ENCODE data around the gene ALG12. TPM values are rescaled to one million over a fixed set of nuclear protein-coding genes. Genes with fewer than 3 reads are reported as not detected.

Gene ALG12
- total and polyA plus RNA-seq, 2 of the 13 experiments (the other 11 are each of a cell fraction or from before 2014, with no cell fraction given): 7.8 to 15.8 TPM

DNA sequence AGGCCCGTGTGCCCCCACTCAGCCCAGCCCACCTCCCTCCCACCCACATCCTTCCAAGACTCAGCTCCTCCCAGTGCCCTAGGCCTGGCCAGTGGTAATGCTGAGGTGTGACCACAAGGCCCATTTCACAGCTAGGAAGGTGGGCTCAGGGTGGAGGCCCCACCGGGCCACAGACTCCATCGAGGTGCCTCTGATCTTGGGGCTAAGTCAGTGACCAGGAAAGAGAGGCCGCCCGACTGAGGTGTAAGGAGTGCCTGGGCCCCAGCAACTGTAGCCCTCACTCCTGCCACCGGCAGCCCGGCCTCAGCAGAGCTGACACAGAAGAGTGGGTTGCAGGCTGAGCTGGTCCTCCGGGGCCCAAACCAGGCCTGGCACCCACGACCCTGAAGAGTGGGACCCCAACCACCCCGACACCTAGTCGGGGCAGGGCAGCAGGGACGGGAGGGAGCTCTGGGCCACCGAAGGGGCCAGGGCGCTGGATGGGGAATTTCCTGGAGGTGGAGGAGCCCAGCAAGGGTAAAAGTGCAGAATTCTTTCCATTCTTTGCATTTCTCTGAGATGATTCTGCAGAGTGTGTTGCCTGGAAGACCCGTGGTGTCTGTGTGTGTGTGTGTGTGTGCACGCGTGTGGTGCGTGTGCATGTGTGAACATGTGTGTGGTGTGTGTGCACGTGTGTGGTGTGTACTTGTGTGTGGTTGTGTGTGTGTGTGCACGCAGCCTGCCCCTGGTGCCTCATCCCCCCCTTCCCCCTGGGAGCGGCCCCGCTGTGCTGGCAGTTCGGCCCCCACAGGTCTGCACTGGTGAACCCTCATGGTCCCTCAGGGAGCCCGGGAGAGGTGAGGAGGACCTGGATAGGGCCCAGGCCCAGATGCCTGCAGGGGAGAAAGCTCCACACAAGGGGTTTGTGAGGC is 34.0 kb upstream of the ALG12 start (continued):
- TF ChIP-seq ZNF572 (CRISPR knock-in tag; IDR thresholded peaks at IDR 0.05): 0 out of 2 replicates have a peak, but pooled peaks have one; percentile 39
- TF ChIP-seq, protein P1, sequence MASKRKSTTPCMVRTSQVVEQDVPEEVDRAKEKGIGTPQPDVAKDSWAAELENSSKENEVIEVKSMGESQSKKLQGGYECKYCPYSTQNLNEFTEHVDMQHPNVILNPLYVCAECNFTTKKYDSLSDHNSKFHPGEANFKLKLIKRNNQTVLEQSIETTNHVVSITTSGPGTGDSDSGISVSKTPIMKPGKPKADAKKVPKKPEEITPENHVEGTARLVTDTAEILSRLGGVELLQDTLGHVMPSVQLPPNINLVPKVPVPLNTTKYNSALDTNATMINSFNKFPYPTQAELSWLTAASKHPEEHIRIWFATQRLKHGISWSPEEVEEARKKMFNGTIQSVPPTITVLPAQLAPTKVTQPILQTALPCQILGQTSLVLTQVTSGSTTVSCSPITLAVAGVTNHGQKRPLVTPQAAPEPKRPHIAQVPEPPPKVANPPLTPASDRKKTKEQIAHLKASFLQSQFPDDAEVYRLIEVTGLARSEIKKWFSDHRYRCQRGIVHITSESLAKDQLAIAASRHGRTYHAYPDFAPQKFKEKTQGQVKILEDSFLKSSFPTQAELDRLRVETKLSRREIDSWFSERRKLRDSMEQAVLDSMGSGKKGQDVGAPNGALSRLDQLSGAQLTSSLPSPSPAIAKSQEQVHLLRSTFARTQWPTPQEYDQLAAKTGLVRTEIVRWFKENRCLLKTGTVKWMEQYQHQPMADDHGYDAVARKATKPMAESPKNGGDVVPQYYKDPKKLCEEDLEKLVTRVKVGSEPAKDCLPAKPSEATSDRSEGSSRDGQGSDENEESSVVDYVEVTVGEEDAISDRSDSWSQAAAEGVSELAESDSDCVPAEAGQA (IDR thresholded peaks at IDR 0.05; ENCODE audit: low read depth): no peak
- TF ChIP-seq, protein P1 (CRISPR knock-in tag; IDR thresholded peaks at IDR 0.05; ENCODE audit: borderline replicate concordance): no peak
- TF ChIP-seq KAT8 (CRISPR knock-in tag; IDR thresholded peaks at IDR 0.05): peak; percentile 68
- TF ChIP-seq PHF8 (CRISPR knock-in tag; IDR thresholded peaks at IDR 0.05): peak; percentile 29; the same call in 1 of the 2 replicates
- no peak for TF ChIP-seq ZNF577 (CRISPR knock-in tag; IDR thresholded peaks at IDR 0.05; ENCODE audit: borderline replicate concordance, low read depth)
- no peak for TF ChIP-seq STAT5B (CRISPR knock-in tag; IDR thresholded peaks at IDR 0.05)
- TF ChIP-seq ZNF207 (IDR thresholded peaks at IDR 0.05; ENCODE audit: borderline replicate concordance): no peak
- no peak for TF ChIP-seq SUZ12 (IDR thresholded peaks at IDR 0.05; ENCODE audit: low read depth, low read length)
- 0 out of 2 replicates have a peak, but pooled peaks have one; percentile 22 for TF ChIP-seq ARNT2 (CRISPR knock-in tag; IDR thresholded peaks at IDR 0.05; ENCODE audit: low read depth)
- TF ChIP-seq ZFP36L2 (CRISPR knock-in tag; IDR thresholded peaks at IDR 0.05): no peak
- TF ChIP-seq, protein P2, sequence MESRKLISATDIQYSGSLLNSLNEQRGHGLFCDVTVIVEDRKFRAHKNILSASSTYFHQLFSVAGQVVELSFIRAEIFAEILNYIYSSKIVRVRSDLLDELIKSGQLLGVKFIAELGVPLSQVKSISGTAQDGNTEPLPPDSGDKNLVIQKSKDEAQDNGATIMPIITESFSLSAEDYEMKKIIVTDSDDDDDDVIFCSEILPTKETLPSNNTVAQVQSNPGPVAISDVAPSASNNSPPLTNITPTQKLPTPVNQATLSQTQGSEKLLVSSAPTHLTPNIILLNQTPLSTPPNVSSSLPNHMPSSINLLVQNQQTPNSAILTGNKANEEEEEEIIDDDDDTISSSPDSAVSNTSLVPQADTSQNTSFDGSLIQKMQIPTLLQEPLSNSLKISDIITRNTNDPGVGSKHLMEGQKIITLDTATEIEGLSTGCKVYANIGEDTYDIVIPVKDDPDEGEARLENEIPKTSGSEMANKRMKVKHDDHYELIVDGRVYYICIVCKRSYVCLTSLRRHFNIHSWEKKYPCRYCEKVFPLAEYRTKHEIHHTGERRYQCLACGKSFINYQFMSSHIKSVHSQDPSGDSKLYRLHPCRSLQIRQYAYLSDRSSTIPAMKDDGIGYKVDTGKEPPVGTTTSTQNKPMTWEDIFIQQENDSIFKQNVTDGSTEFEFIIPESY (CRISPR knock-in tag; IDR thresholded peaks at IDR 0.05): no peak
- no peak for TF ChIP-seq MAFG (CRISPR knock-in tag; IDR thresholded peaks at IDR 0.05)
- 0 out of 4 replicates have a peak, but pooled peaks of 1 of the 2 experiments have one; percentile 73 for TF ChIP-seq KLF16 (CRISPR knock-in tag; IDR thresholded peaks at IDR 0.05)
- TF ChIP-seq MEF2D (CRISPR knock-in tag; IDR thresholded peaks at IDR 0.05): no peak
- TF ChIP-seq ZNF101 (CRISPR knock-in tag; IDR thresholded peaks at IDR 0.05; ENCODE audit: borderline replicate concordance, low read depth): no peak
- TF ChIP-seq, protein P3, sequence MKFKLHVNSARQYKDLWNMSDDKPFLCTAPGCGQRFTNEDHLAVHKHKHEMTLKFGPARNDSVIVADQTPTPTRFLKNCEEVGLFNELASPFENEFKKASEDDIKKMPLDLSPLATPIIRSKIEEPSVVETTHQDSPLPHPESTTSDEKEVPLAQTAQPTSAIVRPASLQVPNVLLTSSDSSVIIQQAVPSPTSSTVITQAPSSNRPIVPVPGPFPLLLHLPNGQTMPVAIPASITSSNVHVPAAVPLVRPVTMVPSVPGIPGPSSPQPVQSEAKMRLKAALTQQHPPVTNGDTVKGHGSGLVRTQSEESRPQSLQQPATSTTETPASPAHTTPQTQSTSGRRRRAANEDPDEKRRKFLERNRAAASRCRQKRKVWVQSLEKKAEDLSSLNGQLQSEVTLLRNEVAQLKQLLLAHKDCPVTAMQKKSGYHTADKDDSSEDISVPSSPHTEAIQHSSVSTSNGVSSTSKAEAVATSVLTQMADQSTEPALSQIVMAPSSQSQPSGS (CRISPR knock-in tag; IDR thresholded peaks at IDR 0.05): peak; percentile 88; the same call in 1 of the 2 replicates
- no peak for TF ChIP-seq GPN1 (CRISPR knock-in tag; IDR thresholded peaks at IDR 0.05; ENCODE audit: borderline replicate concordance)
